T-cell (primary cell): ENCODE data around the gene EIF4E2. TPM values are rescaled to one million over a fixed set of nuclear protein-coding genes. Genes with fewer than 3 reads are reported as not detected.

ENCODE experiments used
- ATAC-seq, 4 experiments: fragments of 200-7000 bp in 3 of 4; fragments of 150-1000 bp in 1 of 4; cut with Tn5 transposase; replicated peaks in 1 of 4; 1 replicate in 3 of 4; 2 replicates in 1 of 4; pipeline ENCODE4 v1.10.0; 2021; ENCODE audit warnings: moderate library complexity in 3 of 4, mild to moderate bottlenecking in 2 of 4, moderate number of reproducible peaks in 1 of 4
- CTCF ChIA-PET, 2 donors: fragments of 300-600 bp; sonication (Branson Sonifier 250); formaldehyde crosslinking; loops; one replicate each; lab custom pipeline; 2022; ENCODE audit warnings: antibody characterized with exemption in 2 of 2; lab: Charles Lee
- POLR2A ChIA-PET, 2 donors: fragments of 300-600 bp; sonication (Branson Sonifier 250); formaldehyde crosslinking; loops; one replicate each; lab custom pipeline; 2022; ENCODE audit warnings: antibody characterized with exemption in 2 of 2; lab: Charles Lee
- DNase-seq, 35 experiments: peaks; one replicate each; pipeline versions ENCODE4 v3.0.0 to v3.0.0-alpha.2; 2013 to 2023
- H3K27ac ChIP-seq: one replicate; pipeline ENCODE4 v1.5.1; 2013; ENCODE audit warnings: low read length
- H3K27me3 ChIP-seq, 2 experiments: replicated peaks in 1 of 2; 1 replicate in 1 of 2; 2 replicates in 1 of 2; pipeline versions ENCODE4 v1.6.1 to v1.7.0; 2013; ENCODE audit warnings: low read length in 1 of 2, mixed read lengths in 1 of 2; ENCODE audit not compliant: control insufficient read depth in 2 of 2, insufficient read depth in 2 of 2; ENCODE audit errors: extremely low read depth in 1 of 2
- H3K36me3 ChIP-seq, 2 donors: 1 replicate in 1 of 2; 2 replicates in 1 of 2; pipeline versions ENCODE4 v1.6.1 to v1.7.0; 2013; ENCODE audit warnings: low read length in 1 of 2; ENCODE audit not compliant: control insufficient read depth in 2 of 2, insufficient read depth in 1 of 2; ENCODE audit errors: extremely low read depth in 1 of 2
- H3K4me1 ChIP-seq, 2 experiments: 1 replicate in 1 of 2; 2 replicates in 1 of 2; pipeline versions ENCODE4 v1.6.1 to v1.7.0; 2013; ENCODE audit warnings: low read length in 2 of 2, mixed read lengths in 1 of 2; ENCODE audit not compliant: insufficient read depth in 2 of 2, control insufficient read depth in 1 of 2; ENCODE audit errors: extremely low read depth in 1 of 2
- H3K4me3 ChIP-seq, 2 donors: 1 replicate in 1 of 2; 2 replicates in 1 of 2; pipeline versions ENCODE4 v1.5.1 to v1.7.0; 2013; ENCODE audit warnings: mild to moderate bottlenecking in 2 of 2, low read length in 1 of 2, moderate library complexity in 1 of 2; ENCODE audit not compliant: control insufficient read depth in 1 of 2; ENCODE audit errors: extremely low read depth in 1 of 2
- H3K9me3 ChIP-seq: 2 replicates; pipeline ENCODE4 v1.7.0; 2013
- H3K27ac Mint-ChIP-seq, 2 donors: one replicate each; pipeline ENCODE4 v1.8.0; 2020 to 2021; ENCODE audit warnings: mild to moderate bottlenecking in 2 of 2, mixed read lengths in 2 of 2
- H3K27me3 Mint-ChIP-seq, 2 donors: one replicate each; pipeline ENCODE4 v1.8.0; 2021 to 2022; ENCODE audit warnings: mixed read lengths in 2 of 2
- H3K36me3 Mint-ChIP-seq: one replicate; pipeline ENCODE4 v1.8.0; 2021; ENCODE audit warnings: mixed read lengths
- H3K4me1 Mint-ChIP-seq, 3 donors: one replicate each; pipeline ENCODE4 v1.8.0; 2020 to 2022; ENCODE audit warnings: mixed read lengths in 3 of 3, mild to moderate bottlenecking in 1 of 3
- H3K4me3 Mint-ChIP-seq, 3 donors: one replicate each; pipeline ENCODE4 v1.8.0; 2020 to 2022; ENCODE audit warnings: mild to moderate bottlenecking in 3 of 3, mixed read lengths in 3 of 3, moderate library complexity in 3 of 3
- H3K9me3 Mint-ChIP-seq, 3 donors: one replicate each; pipeline ENCODE4 v1.8.0; 2020 to 2022; ENCODE audit warnings: mixed read lengths in 3 of 3
- WGBS: methylation state at CpG from one replicate; pipeline ENCODE4 v1.1.5; 2013; ENCODE audit warnings: missing lambda C conversion rate; ENCODE audit not compliant: insufficient coverage; 5-methylcytosine and 5-hydroxymethylcytosine counted together
- total RNA-seq, 35 experiments: library from RNA in 6 of 35; stranded (reverse) in 6 of 35; fragments of 120-200 nt in 1 of 35; gene quantifications; one replicate each; pipeline versions ENCODE4 v1.2.1 to v1.2.4 and lab custom pipeline; 2013 to 2026

Gene EIF4E2
- total RNA-seq, 5 donors from 2014 or later (not counting 1 experiment from before 2014, with no cell fraction given) = 49.5 to 60.9 (median 55.3) TPM

DNA sequence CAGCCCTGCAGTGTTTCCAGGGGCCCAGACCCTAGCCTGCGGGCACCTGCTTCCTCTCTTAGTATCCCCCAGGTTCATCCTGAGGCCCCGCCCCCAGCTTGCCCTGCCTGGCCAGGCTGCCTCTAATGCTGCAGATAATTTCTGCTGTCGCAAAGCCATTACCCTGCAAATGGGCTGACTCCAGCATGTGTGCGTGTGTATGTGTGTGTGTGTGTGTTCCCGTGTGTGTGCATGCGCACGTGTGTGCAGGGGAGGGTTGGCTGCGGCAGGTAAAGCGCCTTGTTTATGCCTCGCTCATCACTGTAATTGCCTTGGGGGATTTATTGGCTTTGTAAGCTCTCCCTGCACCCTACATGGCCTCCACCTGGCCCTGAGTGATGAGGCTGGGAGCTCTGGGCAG, 37.9 kb upstream of the EIF4E2 start:
- POLR2A ChIA-PET = no interaction called here
- no peaks in the 10 kb centered on the region for H3K36me3 Mint-ChIP-seq
- 97% methylated on average over 5 of the region's 10 CpGs for WGBS

GRCh38 chr2:232513353-232513752, 37.1 kb upstream of the EIF4E2 start:
- WGBS = 78% methylated on average over 2 of the region's 5 CpGs
- H3K27me3 ChIP-seq = peaks cover 0 to 29% of the 10 kb centered on the region in 2 experiments
- POLR2A ChIA-PET = no interaction called here
- H3K4me1 ChIP-seq = no peaks in the 10 kb centered on the region
- Mint-ChIP-seq H3K27ac (no peak overlapping the region), H3K4me1 (no peaks in the 10 kb centered on the region), H3K4me3 (no peak overlapping the region), H3K27me3 (peaks cover 11 to 22% of the 10 kb centered on the region in 2 donors), H3K36me3 (no peaks in the 10 kb centered on the region), H3K9me3 (no peaks in the 10 kb centered on the region)
- ATAC-seq (no peak), DNase-seq (no peak)
- no peak overlapping the region for H3K4me3 ChIP-seq
- no peaks in the 10 kb centered on the region for H3K9me3 ChIP-seq
- no peak overlapping the region for H3K27ac ChIP-seq
- CTCF ChIA-PET = no interaction called here
- no peaks in the 10 kb centered on the region for H3K36me3 ChIP-seq

More for the DNA sequence above, 37.9 kb upstream of the EIF4E2 start:
- Histone ChIP-seq H3K9me3 (no peaks in the 10 kb centered on the region), H3K27me3 (peaks cover 0 to 27% of the 10 kb centered on the region in 2 experiments), H3K4me3 (no peak overlapping the region), H3K4me1 (no peaks in the 10 kb centered on the region), H3K27ac (no peak overlapping the region), H3K36me3 (no peaks in the 10 kb centered on the region)
- no peak for DNase-seq
- H3K4me3 Mint-ChIP-seq = no peak overlapping the region
- H3K9me3 Mint-ChIP-seq = no peaks in the 10 kb centered on the region
- no peak overlapping the region for H3K27ac Mint-ChIP-seq
- ATAC-seq = no peak
- H3K4me1 Mint-ChIP-seq = no peaks in the 10 kb centered on the region
- CTCF ChIA-PET = no interaction called here
- peaks cover 11 to 20% of the 10 kb centered on the region in 2 donors for H3K27me3 Mint-ChIP-seq

- H3K4me1 Mint-ChIP-seq = no peaks in the 10 kb centered on the region
- peaks cover 11 to 29% of the 10 kb centered on the region in 2 donors for H3K27me3 Mint-ChIP-seq
- H3K36me3 Mint-ChIP-seq = no peaks in the 10 kb centered on the region
- Histone ChIP-seq H3K36me3 (no peaks in the 10 kb centered on the region), H3K27ac (no peak overlapping the region), H3K27me3 (peaks cover 0 to 52% of the 10 kb centered on the region in 2 experiments), H3K4me1 (no peaks in the 10 kb centered on the region), H3K4me3 (no peak overlapping the region), H3K9me3 (no peaks in the 10 kb centered on the region)
- H3K27ac Mint-ChIP-seq = no peak overlapping the region
- 67% methylated on average over 5 of the region's 7 CpGs for WGBS
- POLR2A ChIA-PET = interaction anchor here in 1 of 2 donors (0.6 kb wide), 1 partner anchor 814 kb away, joined by 3 read pairs; no protein-coding TSS in a partner anchor
- DNase-seq (no peak), ATAC-seq (no peak)
- CTCF ChIA-PET = no interaction called here
- no peak overlapping the region for H3K4me3 Mint-ChIP-seq
- no peaks in the 10 kb centered on the region for H3K9me3 Mint-ChIP-seq
Measured at GRCh38 chr2:232515639-232516038, 34.9 kb upstream of the EIF4E2 start.

DNA sequence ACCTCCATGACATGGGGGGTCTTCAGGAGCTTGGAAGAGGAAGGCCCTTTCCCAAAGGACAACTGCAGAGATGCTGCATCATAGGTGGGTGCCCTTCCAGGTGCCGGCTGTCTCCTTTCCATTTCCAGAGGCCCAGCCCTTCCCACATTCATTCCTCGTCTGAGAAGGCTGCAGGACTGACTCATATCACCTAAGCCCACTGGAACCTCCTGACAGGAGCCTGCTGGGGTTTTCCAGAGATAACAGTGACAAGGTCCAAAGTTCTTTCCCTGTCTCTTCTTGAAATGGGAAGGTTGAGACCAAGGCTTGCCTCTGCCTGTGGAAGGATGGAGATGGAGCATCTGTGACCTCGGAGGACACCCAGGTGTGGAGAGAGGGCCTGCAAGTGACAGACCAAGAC, 33.9 kb upstream of the EIF4E2 start:
- no peak for DNase-seq
- CTCF ChIA-PET = interaction anchor here in 1 of 2 donors (0.5 kb wide), 1 partner anchor 609 kb away, joined by 5 read pairs; no protein-coding TSS in a partner anchor

DNA sequence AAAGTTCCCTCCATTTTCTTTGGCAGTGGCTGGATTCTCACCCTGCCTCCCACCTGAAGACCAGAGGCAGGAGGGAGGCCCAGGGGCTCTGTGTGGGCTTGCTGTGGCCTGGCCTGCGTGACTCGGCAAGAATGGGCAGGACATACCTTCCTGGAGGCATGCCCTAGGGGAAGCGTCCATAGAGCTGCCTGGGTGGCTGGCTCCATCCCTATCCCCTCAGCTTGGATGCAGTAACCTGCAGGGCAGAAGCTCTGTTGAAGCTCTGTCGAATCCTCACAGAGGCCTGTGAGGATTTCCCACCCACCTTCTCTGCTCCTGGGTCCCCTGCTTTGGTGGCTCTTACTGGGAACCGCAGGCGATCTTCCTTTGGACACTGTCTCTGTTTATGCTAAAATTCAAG, 31.6 kb upstream of the EIF4E2 start:
- H3K27ac ChIP-seq = no peak overlapping the region
- H3K27ac Mint-ChIP-seq = no peak overlapping the region
- H3K4me3 ChIP-seq = no peak overlapping the region
- H3K9me3 Mint-ChIP-seq = no peaks in the 10 kb centered on the region
- CTCF ChIA-PET = no interaction called here
- H3K4me3 Mint-ChIP-seq = no peak overlapping the region
- 55% methylated on average over 4 of the region's 6 CpGs for WGBS
- DNase-seq = no peak
- H3K4me1 Mint-ChIP-seq = peaks cover 0 to 8% (median 8%) of the 10 kb centered on the region in 3 donors
- peaks cover 0 to 23% of the 10 kb centered on the region in 2 experiments for H3K4me1 ChIP-seq
- no peaks in the 10 kb centered on the region for H3K36me3 ChIP-seq
- peaks cover 0 to 61% of the 10 kb centered on the region in 2 experiments for H3K27me3 ChIP-seq
- no peaks in the 10 kb centered on the region for H3K36me3 Mint-ChIP-seq
- POLR2A ChIA-PET = no interaction called here
- peaks cover 22 to 40% of the 10 kb centered on the region in 2 donors for H3K27me3 Mint-ChIP-seq
- no peak for ATAC-seq
- no peaks in the 10 kb centered on the region for H3K9me3 ChIP-seq

More for the DNA sequence above, 33.9 kb upstream of the EIF4E2 start:
- POLR2A ChIA-PET = interaction anchor here in 1 of 2 donors (0.6 kb wide), 1 partner anchor 813 kb away, joined by 3 read pairs; no protein-coding TSS in a partner anchor
- Histone ChIP-seq H3K9me3 (no peaks in the 10 kb centered on the region), H3K27ac (no peak overlapping the region), H3K27me3 (peaks cover 0 to 59% of the 10 kb centered on the region in 2 experiments), H3K36me3 (no peaks in the 10 kb centered on the region), H3K4me1 (peaks cover 0 to 2% of the 10 kb centered on the region in 2 experiments), H3K4me3 (no peak overlapping the region)
- peaks cover 15 to 36% of the 10 kb centered on the region in 2 donors for H3K27me3 Mint-ChIP-seq
- 100% methylated on average over 2 of the region's 3 CpGs for WGBS
- no peak overlapping the region for H3K4me3 Mint-ChIP-seq
- H3K9me3 Mint-ChIP-seq = no peaks in the 10 kb centered on the region
- no peak for ATAC-seq
- H3K4me1 Mint-ChIP-seq = peaks cover 0 to 2% (median 2%) of the 10 kb centered on the region in 3 donors
- no peaks in the 10 kb centered on the region for H3K36me3 Mint-ChIP-seq
- H3K27ac Mint-ChIP-seq = no peak overlapping the region

GRCh38 chr2:232519581-232520438, 30.7 kb upstream of the EIF4E2 start, which contains the start of gene PRSS56:
Gene PRSS56 (plus strand): TSS chr2:232520388. CDS start chr2:232520599, 211 bp downstream.
- no peaks in the 10 kb centered on the region for H3K36me3 Mint-ChIP-seq
- no peak within 1 kb of the TSS for H3K27ac Mint-ChIP-seq
- H3K4me1 ChIP-seq = peaks cover 0 to 28% of the 10 kb centered on the region in 2 experiments
- ATAC-seq (no peak), DNase-seq (no peak)
- ChIA-PET POLR2A (interaction anchor here in 1 of 2 donors (0.6 kb wide), 1 partner anchor 50 kb away, joined by 5 read pairs; no protein-coding TSS in a partner anchor), CTCF (interaction anchor here in 1 of 2 donors (0.9 kb wide), 1 partner anchor 32 kb away, joined by 6 read pairs; no protein-coding TSS in a partner anchor)
- no peaks in the 10 kb centered on the region for H3K36me3 ChIP-seq
- peaks cover 22 to 47% of the 10 kb centered on the region in 2 donors for H3K27me3 Mint-ChIP-seq
- WGBS = 81% methylated on average over 9 of the region's 19 CpGs
- H3K4me3 ChIP-seq = no peak within 1 kb of the TSS
- H3K9me3 ChIP-seq = no peaks in the 10 kb centered on the region
- H3K4me1 Mint-ChIP-seq = peaks cover 0 to 10% (median 8%) of the 10 kb centered on the region in 3 donors
- H3K9me3 Mint-ChIP-seq = no peaks in the 10 kb centered on the region
- peaks cover 0 to 70% of the 10 kb centered on the region in 2 experiments for H3K27me3 ChIP-seq
- H3K27ac ChIP-seq = no peak within 1 kb of the TSS
- H3K4me3 Mint-ChIP-seq = peak within 1 kb of the TSS in 1 of 3 donors; percentile 63
